NCI-H524 treated with DMSO at 0.1 percent for 48 hours (cell line): ENCODE measurements around the gene GALNT12.

Source experiments
- DNase-seq: peaks from one replicate; lab custom pipeline; 2025; lab: John Stamatoyannopoulos, UW

Gene GALNT12

GRCh38 chr9:98880311-98881015, 73.0 kb downstream of the GALNT12 start:
- no peak for DNase-seq

- DNase-seq: no peak
Measured at GRCh38 chr9:98881356-98881755, 73.9 kb downstream of the GALNT12 start.

GRCh38 chr9:98881836-98882568, 74.5 kb downstream of the GALNT12 start:
- DNase-seq: no peak

GRCh38 chr9:98882569-98882923, 75.1 kb downstream of the GALNT12 start:
- DNase-seq: no peak

- no peak for DNase-seq
Measured at GRCh38 chr9:98883276-98883675, 75.8 kb downstream of the GALNT12 start.

GRCh38 chr9:98884849-98885248, 77.4 kb downstream of the GALNT12 start:
- DNase-seq: no peak

- no peak for DNase-seq
Measured at GRCh38 chr9:98885575-98886295, 78.3 kb downstream of the GALNT12 start.

- no peak for DNase-seq
Measured at GRCh38 chr9:98886691-98887229, 79.3 kb downstream of the GALNT12 start.

GRCh38 chr9:98887918-98888510, 80.5 kb downstream of the GALNT12 start:
- DNase-seq: peak; percentile 6

GRCh38 chr9:98888801-98889421, 81.4 kb downstream of the GALNT12 start:
- no peak for DNase-seq

- no peak for DNase-seq
Measured at GRCh38 chr9:98890256-98890655, 82.8 kb downstream of the GALNT12 start.

GRCh38 chr9:98892288-98892687, 84.8 kb downstream of the GALNT12 start:
- DNase-seq: no peak

- DNase-seq: no peak
Measured at GRCh38 chr9:98892690-98893089, 85.2 kb downstream of the GALNT12 start.

- no peak for DNase-seq
Measured at GRCh38 chr9:98894171-98894570, 86.7 kb downstream of the GALNT12 start.

- no peak for DNase-seq
Measured at GRCh38 chr9:98894761-98895160, 87.3 kb downstream of the GALNT12 start.

- no peak for DNase-seq
Measured at GRCh38 chr9:98896632-98897031, 89.2 kb downstream of the GALNT12 start.

GRCh38 chr9:98897745-98898144, 90.3 kb downstream of the GALNT12 start:
- no peak for DNase-seq

- no peak for DNase-seq
Measured at GRCh38 chr9:98899408-98900056, 92.1 kb downstream of the GALNT12 start.
